Midbrain (tissue), 1 donor: ENCODE measurements around the gene NPTX1.
"Not testable (repeated sequence)": the region's sequence is repeated elsewhere in the genome, so short reads cannot be mapped to it uniquely, and the experiment has no call there.

Experiments
- DNase-seq: peaks from one replicate; lab custom pipeline; 2025; lab: John Stamatoyannopoulos, UW

Gene NPTX1, protein sequence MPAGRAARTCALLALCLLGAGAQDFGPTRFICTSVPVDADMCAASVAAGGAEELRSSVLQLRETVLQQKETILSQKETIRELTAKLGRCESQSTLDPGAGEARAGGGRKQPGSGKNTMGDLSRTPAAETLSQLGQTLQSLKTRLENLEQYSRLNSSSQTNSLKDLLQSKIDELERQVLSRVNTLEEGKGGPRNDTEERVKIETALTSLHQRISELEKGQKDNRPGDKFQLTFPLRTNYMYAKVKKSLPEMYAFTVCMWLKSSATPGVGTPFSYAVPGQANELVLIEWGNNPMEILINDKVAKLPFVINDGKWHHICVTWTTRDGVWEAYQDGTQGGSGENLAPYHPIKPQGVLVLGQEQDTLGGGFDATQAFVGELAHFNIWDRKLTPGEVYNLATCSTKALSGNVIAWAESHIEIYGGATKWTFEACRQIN

DNA sequence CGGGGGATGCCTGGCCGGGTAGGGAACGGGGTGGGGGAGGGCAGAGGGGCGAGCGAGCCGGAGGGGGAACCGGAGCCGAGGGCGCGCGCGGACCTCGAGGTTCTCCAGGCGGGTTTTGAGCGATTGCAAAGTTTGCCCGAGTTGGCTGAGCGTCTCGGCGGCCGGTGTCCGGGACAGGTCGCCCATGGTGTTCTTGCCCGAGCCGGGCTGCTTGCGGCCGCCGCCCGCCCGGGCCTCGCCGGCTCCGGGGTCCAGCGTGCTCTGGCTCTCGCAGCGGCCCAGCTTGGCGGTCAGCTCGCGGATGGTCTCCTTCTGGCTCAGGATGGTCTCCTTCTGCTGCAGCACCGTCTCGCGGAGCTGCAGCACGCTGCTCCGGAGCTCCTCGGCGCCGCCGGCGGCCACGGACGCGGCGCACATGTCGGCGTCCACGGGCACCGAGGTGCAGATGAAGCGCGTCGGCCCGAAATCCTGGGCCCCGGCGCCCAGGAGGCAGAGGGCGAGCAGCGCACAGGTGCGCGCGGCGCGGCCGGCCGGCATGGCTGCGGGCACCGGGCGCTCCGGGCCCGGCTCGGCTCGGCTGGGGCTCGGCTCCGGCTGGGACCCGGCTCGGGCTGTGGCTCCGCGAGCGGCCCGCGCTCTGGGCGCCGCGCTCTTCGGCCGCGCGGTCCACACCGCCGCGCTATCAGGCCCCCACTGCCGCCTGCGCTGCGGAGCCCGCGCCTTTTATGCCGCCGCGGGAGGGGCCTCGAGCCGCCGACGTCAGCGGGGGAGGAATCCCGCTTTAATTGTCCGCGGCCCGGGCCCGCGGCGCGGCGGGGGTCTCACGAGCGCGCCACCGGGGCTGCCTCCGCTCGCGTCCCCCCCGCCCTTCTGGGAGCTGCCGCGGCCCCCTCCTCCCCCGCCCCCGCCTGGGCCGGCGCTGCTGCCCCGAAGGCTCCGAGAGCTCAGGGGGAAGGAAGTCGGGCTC lies at the start of gene NPTX1:
TSS of gene NPTX1 (minus strand) at position 698 of the 967 bp plus-strand sequence. CDS start at position 537, 161 bp downstream.
- DNase-seq = no peak

DNA sequence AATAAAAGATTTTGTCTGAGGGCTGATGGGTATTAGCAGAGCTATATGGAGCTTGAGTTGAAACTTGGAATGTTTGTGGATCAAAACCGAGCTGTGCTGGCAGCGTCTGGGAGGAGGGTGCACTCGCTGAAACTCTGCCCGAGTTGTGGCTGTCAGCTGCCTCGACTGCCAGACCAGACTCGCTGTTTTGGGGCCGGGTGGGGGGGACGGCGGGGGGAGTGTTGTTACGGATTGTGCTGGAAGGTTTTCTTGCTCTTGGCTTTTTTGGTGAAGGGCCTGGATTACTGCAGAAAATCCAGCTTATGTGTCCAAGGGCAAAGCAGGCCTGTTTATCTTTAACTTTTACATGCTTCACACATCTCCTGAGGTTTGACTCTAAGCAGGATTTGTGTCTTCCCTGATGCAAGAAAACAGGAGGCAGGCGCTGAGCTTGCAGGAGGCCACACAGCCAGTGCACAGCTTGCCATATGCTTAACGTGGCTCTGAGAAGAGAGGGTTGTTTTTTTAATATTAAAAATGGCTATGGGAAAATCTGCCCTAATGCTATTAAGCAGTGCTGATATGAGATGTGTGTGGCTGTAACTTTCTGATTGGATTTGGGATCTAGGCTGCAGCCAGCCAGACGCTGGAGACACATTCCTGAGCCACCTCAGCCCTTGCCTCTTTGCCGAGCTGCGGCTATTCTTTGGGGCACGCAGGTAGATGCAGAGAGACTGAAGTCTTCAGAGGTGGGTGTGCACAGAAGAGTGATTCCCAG lies 47.7 kb upstream of the NPTX1 start:
- no peak for DNase-seq

DNA sequence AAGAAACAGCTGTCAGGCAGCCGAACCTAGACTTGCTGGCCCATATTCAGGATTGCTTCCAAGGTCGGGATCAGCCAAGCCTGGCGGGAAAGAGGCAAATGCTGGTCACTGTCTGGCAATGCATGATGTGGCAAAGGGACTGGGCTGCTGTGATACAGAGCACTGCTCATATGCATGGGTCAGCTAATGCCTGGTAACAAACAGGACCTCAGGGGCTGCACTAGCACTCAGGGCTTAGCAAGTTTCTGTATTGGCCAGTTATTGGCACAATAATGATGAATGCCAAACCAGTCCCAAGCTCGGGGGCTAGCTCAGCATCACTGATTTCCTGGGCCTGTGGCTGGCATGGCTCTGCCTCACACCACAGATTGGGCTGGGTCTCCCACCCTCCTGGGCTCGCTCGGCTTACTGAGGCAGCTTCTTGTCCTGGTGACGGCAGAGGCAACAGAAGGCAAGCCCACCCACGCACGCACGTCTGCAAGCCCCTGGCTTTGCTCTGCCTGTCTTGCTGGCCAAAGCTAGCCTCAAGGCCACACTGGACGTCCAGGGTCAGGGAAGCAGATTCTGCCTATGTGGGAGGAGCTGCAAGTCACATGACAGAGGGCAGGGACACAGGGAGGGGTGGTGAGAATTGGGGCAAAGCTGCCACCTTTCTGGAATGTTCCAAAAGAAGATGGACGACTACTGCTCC lies 46.8 kb upstream of the NPTX1 start:
- DNase-seq = no peak

DNA sequence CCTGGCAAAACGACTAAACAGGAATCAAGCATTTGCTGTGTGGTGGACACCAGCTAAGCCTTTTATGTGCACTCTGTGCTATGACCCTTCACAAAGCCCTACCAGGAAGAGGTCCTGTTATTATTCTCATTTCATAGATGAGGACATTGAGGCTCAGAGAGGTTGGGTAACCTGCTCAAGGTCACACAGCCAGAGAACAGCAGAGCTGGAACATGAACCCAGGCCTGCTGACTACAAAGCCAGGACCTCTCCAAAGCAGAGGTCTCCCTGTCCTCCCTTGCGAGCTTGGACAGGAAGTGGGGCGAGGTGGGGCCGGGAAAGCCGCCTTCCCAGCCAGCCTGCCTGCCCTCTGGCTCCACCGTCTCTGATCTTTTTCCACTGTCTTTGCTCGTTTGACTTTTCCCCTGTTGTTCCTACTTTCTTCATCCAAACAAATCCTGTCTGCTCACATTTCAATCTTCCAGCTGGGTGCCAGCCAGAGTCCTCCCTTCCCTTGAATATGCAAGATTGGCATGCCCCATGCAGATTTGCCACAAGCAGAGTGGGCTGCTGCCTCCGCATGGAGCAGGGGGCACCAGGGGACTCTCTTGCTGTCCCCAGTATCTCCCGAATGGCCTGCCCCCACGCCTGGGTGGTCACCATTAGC lies 44.5 kb upstream of the NPTX1 start:
- no peak for DNase-seq

DNA sequence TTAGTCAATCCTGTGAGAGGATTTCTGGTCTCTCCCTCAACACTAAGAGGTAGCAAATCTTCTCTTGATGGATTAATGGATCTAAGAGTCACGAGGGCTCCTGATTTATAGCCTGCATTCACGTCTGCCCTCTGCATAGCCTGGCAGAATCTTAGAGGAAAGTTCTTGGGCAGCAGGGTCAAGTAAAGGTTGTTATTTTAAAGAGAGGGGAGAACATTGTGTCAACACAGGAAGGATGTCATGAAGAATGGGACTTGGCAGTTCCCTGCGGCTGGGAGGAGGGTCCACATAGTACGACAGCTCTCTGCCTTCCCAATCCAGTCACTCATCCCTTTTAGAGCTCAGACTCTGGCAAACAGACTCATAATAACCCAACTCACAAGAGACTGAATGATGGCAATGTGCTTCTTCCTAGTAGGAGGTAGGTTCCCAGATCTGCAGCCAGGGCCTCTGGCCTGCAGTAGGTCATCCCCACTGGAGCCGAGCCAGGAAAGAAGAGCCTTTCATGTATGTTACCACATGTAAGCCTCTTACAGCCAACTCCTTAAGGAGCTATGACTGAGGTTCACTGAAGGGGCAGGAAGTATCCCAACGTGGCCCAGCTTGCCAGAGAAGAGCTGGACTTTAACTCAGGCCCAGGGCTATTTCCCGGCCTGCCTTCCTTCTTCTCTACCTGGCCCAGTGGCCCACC lies 42.8 kb upstream of the NPTX1 start:
- no peak for DNase-seq

DNA sequence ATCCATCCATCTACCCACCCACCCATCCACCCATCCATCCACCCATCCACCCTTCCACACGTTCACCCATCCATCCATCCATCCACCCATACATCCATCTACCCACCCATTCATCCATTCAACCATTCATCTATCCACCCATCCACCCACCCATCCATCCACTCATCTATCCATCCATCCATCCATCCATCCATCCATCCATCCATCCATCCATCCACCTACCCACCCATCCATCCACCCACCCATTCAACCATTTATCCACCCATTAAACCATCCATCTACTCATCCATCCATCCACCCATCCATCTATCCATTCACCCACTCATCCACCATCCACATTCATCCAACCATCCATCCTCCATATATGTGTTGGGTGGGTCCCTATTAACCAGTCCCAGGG lies 42.0 kb upstream of the NPTX1 start:
- no peak for DNase-seq

DNA sequence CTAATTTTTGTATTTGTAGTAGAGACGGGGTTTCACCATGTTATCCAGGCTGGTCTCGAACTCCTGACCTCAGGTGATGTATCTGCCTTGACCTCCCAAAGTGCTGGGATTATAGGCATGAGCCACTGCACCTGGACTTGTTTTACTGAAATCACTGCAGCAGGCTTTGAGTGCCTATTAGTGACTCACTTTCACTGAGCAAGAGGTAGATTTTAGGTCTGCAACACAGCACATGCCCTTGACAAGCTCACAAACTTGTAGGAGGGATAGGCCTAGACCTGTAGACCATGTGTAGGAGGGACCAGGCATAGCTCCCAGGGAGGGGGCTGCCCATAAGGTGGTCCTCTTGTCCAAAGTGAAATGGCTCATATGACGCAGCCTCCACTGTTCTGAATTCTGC lies 41.2 kb upstream of the NPTX1 start:
- DNase-seq = no peak

DNA sequence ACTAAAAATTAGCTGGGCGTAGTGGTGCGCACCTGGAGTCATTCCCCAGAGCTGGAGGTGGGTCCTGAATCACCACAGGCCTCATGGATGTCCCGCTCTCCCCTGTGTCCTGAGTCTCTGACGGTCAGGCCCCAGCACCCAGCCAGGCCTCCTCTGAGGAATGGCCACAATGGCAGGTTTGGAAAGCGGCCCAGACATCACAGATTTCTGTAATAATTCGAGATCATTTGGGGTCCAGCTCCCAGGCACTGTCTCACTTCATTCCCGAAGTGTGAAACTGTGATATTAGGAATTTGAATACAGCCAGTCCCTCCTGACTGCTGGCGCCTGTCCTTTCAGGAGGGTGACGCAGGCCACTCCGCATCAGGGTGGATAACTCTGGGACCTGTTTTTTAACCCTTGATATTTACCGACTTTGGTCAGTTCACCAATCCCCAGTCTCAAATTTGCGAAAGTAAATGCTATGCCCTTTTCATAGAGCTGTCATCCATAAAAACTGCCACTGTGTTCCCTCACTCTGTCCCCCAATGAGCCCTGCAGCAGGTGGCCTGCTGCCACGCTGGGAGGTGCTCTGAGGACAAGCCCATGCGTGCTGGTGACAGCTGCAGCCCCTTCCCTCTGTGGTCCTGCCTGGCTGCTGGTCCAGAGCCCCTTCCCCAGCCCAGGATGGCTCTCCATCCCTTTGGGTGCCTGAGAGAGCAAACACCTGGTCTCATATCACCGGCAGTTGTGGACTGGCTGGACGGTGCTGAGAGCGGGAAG lies 39.9 kb upstream of the NPTX1 start:
- DNase-seq = no peak

DNA sequence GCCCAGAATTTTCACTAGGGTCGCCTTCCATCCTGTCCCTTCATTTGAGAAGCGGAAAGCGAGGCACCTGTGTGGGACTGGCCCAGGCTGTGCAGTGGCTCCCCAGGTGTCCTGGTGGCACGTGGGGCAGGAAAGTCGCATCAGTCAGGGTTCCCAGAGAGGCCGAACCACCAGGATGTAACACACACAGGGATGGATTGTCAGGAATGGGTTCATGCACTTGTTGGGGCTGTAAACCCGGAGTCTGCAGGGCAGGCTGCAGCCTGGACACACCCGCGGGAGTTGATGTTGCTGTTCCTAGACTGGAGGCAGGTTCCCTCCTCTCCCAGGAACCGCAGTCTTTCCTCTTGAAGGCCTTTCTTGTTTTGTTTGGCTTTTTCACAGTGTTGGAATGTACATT lies 37.5 kb upstream of the NPTX1 start:
- no peak for DNase-seq

DNA sequence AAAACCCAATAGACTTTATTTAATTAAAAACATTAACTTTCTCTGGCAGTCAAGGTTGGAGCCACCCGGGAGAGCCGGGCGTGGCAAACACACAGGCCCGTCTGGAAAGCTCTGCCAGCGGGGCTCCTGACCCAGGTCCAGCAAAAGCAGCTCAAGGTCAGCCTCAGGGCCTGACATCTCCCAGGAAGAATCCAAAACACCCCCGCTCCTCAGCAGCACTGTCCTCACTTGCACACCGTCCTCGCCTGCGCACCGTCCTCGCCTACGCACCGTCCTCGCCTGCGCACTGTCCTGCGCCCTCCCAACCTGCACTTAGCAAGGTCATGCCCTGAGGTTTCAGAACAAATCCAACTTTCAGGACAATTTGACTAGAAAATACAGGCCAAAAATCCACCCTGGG lies 36.8 kb upstream of the NPTX1 start:
- no peak for DNase-seq

DNA sequence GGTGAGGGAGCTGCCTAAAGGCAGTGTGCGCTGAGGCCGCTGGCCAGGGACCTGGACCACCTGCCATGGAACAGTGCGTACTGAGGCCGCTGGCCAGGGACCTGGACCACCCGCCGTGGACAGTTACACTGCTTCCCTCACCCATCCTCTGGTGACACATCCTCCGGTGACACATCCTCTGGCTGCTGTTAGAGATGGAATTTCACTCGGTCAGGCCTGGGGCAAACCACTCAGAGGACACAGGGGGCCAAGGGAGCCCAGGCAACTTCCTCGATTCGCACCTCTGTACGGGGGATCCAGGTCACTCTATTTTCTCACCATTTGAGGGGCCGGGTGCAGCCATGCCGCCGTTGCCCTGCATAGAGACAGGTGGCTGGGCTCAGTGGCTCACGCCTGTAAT lies 35.8 kb upstream of the NPTX1 start:
- no peak for DNase-seq

DNA sequence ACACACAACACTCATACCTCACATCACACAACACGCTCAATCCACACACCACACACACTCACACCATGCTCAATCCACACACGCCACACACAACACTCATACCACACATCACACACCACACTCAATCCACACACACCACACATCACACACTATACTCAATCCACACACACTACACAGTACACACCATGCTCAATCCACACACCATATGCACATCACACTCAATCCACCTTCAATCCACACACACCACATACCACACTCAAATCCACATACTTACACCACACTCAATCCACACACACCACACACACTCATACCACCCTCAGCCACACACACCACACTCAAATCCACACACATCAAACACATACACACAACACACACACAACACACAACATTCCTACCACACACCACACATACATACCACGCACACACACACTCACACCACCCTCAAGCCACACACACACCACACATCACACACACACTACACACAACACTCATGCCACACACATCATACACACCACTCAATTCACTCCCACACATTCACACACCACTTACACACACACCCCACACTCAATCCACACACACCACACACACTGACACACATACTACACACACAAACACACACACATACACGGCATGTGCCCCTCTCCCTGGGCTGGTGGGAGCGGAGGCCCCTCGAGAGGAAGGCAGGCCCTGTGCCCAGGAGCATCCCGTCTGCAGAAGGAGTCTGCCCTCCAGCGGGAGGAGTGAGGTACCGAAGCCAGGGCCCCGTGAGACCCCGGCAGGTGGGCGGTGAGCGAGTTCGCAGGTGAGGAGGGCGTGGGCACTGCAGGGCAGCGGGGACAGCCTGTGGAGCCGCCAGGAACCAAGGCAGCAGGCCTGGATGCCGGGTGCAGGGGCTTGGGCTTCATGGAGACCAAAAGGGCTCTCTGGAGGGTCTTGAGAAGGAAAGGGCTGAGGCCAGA lies 35.1 kb upstream of the NPTX1 start:
- no peak for DNase-seq

DNA sequence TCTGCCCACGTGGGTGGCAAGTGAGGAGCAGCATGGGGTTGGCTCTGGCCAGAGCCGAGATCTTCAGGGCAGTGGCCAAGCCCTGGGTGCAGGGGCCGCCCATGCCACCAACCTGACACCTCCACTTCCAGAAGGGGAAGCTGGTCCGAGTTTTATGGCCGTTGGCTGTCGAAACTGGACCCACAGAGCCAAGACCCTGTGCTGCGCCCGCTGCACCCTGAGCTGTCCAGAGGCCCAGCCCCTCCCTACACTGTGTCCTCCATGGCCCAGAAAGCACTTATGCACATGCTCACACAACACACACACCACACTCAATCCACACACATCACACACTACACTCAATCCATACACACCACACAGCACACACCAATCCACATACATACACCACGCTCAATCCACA lies 34.4 kb upstream of the NPTX1 start:
- no peak for DNase-seq

DNA sequence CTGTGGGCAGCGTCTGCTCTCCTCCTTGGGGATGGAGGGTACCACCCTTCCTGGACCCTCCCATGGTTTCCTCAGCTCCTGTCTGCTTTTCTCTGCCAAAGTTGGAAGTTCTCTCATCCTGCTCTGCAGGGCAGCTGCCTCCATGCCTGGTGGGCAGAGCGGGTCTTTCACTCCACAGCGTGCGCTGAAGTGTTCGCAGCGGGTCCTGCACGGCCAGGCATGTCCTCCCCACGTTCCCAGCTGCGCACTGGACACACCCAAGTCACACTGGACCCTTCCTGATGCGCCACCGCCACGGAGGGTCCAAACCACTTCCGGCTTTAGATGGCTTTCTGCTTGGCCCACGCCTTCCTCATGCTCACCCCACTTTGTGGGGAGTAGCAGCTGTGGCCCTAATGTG lies 33.7 kb upstream of the NPTX1 start:
- no peak for DNase-seq

DNA sequence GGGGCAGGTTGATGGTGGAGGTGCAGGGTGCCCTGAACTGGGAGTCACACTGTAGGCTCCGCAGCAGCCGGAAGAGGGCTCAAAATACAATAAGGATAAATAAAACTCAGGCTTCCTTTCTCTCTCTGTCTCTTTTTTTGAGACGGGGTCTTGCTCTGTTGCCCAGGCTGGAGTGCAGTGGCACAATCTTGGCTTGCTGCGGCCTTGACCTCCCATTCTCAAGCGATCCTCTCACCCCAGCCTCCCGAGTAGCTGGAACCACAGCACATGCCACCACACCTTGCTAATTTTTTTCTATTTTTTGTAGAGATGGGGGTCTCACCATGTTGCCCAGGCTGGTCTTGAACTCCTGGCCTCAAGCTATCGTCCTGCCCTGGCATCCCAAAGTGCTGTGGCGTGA lies 32.9 kb upstream of the NPTX1 start:
- no peak for DNase-seq

DNA sequence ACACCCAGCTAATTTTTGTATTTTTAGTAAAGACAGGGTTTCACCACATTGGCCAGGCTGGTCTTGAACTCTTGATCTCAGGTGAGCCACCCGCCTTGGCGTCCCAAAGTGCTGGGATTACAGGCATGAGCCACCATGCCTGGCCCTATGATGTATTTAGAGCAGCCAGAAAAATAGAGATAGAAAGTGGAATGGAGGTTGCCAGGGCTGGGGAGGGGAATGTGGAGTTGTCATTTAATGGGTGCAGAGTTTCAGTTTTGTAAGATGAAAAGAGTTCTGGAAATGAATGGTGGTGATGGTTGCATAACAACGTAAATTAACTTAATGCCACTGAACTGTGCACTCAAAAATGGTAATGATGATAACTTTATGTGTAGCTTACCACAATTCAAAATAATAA lies 31.6 kb upstream of the NPTX1 start:
- no peak for DNase-seq

DNA sequence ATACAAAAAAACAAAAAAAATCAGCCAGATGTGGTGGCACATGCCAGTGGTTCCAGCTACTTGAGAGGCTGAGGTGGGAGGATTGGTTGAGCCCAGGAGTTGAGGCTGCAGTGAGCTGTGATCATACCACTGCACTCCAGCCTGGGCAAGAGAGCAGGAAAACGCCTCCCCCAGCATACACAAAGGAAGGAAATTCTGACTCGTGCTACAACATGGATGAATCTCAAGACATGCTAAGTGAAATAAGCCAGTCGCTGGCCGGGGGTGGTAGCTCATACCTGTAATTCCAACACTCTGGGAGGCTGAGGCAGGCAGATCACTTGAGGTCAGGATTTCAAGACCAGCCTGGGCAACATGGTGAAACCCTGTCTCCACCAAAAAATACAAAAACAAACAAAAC lies 30.8 kb upstream of the NPTX1 start:
- DNase-seq = not testable (repeated sequence)

DNA sequence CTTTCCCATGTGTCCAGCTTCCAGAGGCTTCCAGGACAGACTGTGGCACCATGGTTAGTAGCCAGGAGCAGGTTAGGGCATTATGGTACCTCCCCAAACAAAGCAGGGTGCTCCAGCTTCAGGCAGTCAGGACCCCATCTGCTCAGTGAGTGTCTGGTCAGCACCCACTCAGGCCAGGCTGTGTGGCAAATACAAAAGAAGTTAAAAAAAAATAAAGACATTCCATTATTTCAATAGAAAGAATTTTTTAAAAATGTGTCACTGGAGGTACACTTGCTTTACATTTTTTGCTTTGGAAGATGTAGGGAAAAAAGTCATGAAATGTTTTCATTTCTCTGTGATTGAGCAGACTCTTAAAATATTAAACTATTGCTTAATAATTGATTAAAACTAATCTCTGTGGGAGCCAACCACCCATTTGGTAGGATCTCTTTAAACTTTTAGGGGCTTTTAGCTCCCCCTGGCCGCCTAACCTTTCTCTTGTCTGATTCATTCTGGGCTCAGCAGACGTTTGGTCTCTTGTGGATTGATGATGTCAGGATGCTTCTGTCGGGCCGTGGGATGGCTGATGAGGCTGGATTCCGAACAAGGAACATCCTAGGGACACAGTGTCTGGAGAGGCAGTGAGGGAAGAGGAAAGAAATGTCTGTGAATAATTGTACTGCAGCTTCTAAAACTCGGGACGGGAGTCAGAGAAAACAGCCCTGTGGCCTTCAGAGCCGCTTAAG lies 28.4 kb upstream of the NPTX1 start:
- DNase-seq = no peak
